IMR-90 (cell line): ENCODE results near the gene DCTN2. TPM values are rescaled to one million over a fixed set of nuclear protein-coding genes. Genes with fewer than 3 reads are reported as not detected.

Experiments
- ATAC-seq: fragments of 200-7000 bp; cut with Tn5 transposase; 2 replicates; pipeline ENCODE4 v1.9.1; 2020; ENCODE audit warnings: low read depth, mild to moderate bottlenecking, moderate library complexity
- BruUV-seq: library from RNA; stranded (reverse); fragments of 400-500 nt; replicated peaks from 2 replicates; lab custom pipeline; 2021; lab: Mats Ljungman, UMichigan
- CTCF ChIA-PET: fragments of 300-600 bp; formaldehyde crosslinking; extraction: SDS; loops from one replicate; lab custom pipeline; 2021; ENCODE audit warnings: antibody characterized with exemption; lab: Yijun Ruan, JAX
- POLR2A ChIA-PET: fragments of 300-600 bp; sonication (Branson Sonifier 250); formaldehyde crosslinking; loops from one replicate; lab custom pipeline; 2022; ENCODE audit warnings: antibody characterized with exemption; ENCODE audit not compliant: unreplicated experiment; lab: Charles Lee
- DNase-seq: peaks from one replicate; pipeline ENCODE4 v3.0.0; 2013
- H2AFZ ChIP-seq: replicated peaks from 2 replicates; pipeline ENCODE3; 2013; ENCODE audit warnings: low read length, mild to moderate bottlenecking; ENCODE audit not compliant: poor library complexity
- H2AK5ac ChIP-seq: 2 replicates; pipeline ENCODE4 v1.6.1; 2013; ENCODE audit warnings: low read depth, low read length, inconsistent platforms
- H2AK9ac ChIP-seq: replicated peaks from 2 replicates; pipeline ENCODE3; 2013; ENCODE audit warnings: mild to moderate bottlenecking, low read depth, low read length, moderate library complexity; ENCODE audit not compliant: poor library complexity
- H2BK120ac ChIP-seq: 2 replicates; pipeline ENCODE4 v1.6.1; 2013; ENCODE audit warnings: low read depth, low read length, inconsistent platforms
- H2BK15ac ChIP-seq: 3 replicates; pipeline ENCODE4 v1.6.1; 2013; ENCODE audit warnings: low read depth, low read length, inconsistent platforms
- H2BK20ac ChIP-seq: 2 replicates; pipeline ENCODE4 v1.6.1; 2013; ENCODE audit warnings: low read depth, mild to moderate bottlenecking, inconsistent platforms, low read length, moderate library complexity
- H2BK5ac ChIP-seq: 2 replicates; pipeline ENCODE4 v1.6.1; 2013; ENCODE audit warnings: mild to moderate bottlenecking, low read depth, low read length, inconsistent platforms; ENCODE audit not compliant: poor library complexity, severe bottlenecking
- H3K14ac ChIP-seq: replicated peaks from 2 replicates; pipeline ENCODE4 v1.6.1; 2013; ENCODE audit warnings: low read depth, low read length, inconsistent platforms
- H3K18ac ChIP-seq: 2 replicates; pipeline ENCODE4 v1.6.1; 2013; ENCODE audit warnings: low read depth, low read length, control low read depth
- H3K23ac ChIP-seq: 2 replicates; pipeline ENCODE4 v1.6.1; 2013; ENCODE audit warnings: low read depth, low read length, inconsistent platforms
- H3K27ac ChIP-seq: 2 replicates; pipeline ENCODE4 v1.5.1; 2013; ENCODE audit warnings: mild to moderate bottlenecking, control low read depth, low read length; ENCODE audit not compliant: insufficient read depth
- H3K27me3 ChIP-seq: 2 replicates; pipeline ENCODE4 v1.6.1; 2013; ENCODE audit warnings: low read length; ENCODE audit not compliant: control insufficient read depth, insufficient read depth
- H3K36me3 ChIP-seq: 2 replicates; pipeline ENCODE4 v1.6.1; 2013; ENCODE audit warnings: low read length, mixed read lengths; ENCODE audit not compliant: control insufficient read depth, insufficient read depth
- H3K4ac ChIP-seq: 2 replicates; pipeline ENCODE4 v1.6.1; 2013; ENCODE audit warnings: low read depth, low read length, inconsistent platforms
- H3K4me1 ChIP-seq: 2 replicates; pipeline ENCODE4 v1.6.1; 2013; ENCODE audit warnings: low read length, mixed read lengths; ENCODE audit not compliant: control insufficient read depth, insufficient read depth
- H3K4me2 ChIP-seq: 2 replicates; pipeline ENCODE4 v1.6.1; 2013; ENCODE audit warnings: low read depth, mild to moderate bottlenecking, control low read depth, low read length, moderate library complexity
- H3K4me3 ChIP-seq: 2 replicates; pipeline ENCODE4 v1.5.1; 2013; ENCODE audit warnings: low read depth, mild to moderate bottlenecking, control low read depth, low read length, moderate library complexity; ENCODE audit not compliant: insufficient read depth
- H3K56ac ChIP-seq: 2 replicates; pipeline ENCODE4 v1.6.1; 2013; ENCODE audit warnings: low read length, inconsistent platforms; ENCODE audit not compliant: insufficient read depth; ENCODE audit errors: extremely low read depth
- H3K79me1 ChIP-seq, 2 experiments: 2 replicates each; pipeline ENCODE4 v1.6.1; 2013; ENCODE audit warnings: low read length in 2 of 2, inconsistent platforms in 1 of 2, low read depth in 1 of 2
- H3K9ac ChIP-seq: 2 replicates; pipeline ENCODE4 v1.6.1; 2013; ENCODE audit warnings: low read depth, low read length, control low read depth
- H3K9me1 ChIP-seq: 2 replicates; pipeline ENCODE4 v1.6.1; 2013; ENCODE audit warnings: low read length, inconsistent platforms; ENCODE audit not compliant: insufficient read depth
- H3K9me3 ChIP-seq: 2 replicates; pipeline ENCODE4 v1.6.1; 2013; ENCODE audit warnings: low read length; ENCODE audit not compliant: control insufficient read depth, insufficient read depth
- H4K20me1 ChIP-seq: 2 replicates; pipeline ENCODE4 v1.6.1; 2013; ENCODE audit warnings: low read length, inconsistent platforms; ENCODE audit not compliant: insufficient read depth
- H4K5ac ChIP-seq: 2 replicates; pipeline ENCODE4 v1.6.1; 2013; ENCODE audit warnings: mild to moderate bottlenecking, low read depth, low read length, control low read depth
- H4K8ac ChIP-seq, 2 experiments: 2 replicates each; pipeline ENCODE4 v1.6.1; 2013; ENCODE audit warnings: low read depth in 2 of 2, low read length in 2 of 2, control low read depth in 1 of 2, inconsistent platforms in 1 of 2
- H4K91ac ChIP-seq: 2 replicates; pipeline ENCODE4 v1.6.1; 2013; ENCODE audit warnings: low read depth, low read length, inconsistent platforms; ENCODE audit not compliant: insufficient read depth
- BHLHE40 ChIP-seq: fragments of 150-350 bp; IDR thresholded peaks from 2 replicates; pipeline ENCODE4 v1.6.1; 2016; ENCODE audit warnings: mild to moderate bottlenecking, low read depth, low read length
- CEBPB ChIP-seq: IDR thresholded peaks from 2 replicates; pipeline ENCODE4 v1.6.1; 2012; ENCODE audit warnings: low read depth, low read length, improper control_type of control experiment
- CHD1 ChIP-seq: IDR thresholded peaks from 2 replicates; pipeline ENCODE4 v1.6.1; 2012; ENCODE audit warnings: low read depth, low read length, improper control_type of control experiment
- CTCF ChIP-seq: conservative IDR thresholded peaks from 2 replicates; pipeline ENCODE4 v1.5.1; 2012; ENCODE audit warnings: mild to moderate bottlenecking, low read depth, low read length, improper control_type of control experiment
- FOS ChIP-seq: fragments of 150-350 bp; IDR thresholded peaks from 2 replicates; pipeline ENCODE4 v1.6.1; 2016; ENCODE audit warnings: low read depth, low read length
- MAFK ChIP-seq: IDR thresholded peaks from 2 replicates; pipeline ENCODE4 v1.6.1; 2012; ENCODE audit warnings: low read depth, low read length, improper control_type of control experiment
- MAZ ChIP-seq: IDR thresholded peaks from 2 replicates; pipeline ENCODE4 v1.6.1; 2012; ENCODE audit warnings: low read depth, mild to moderate bottlenecking, low read length, improper control_type of control experiment, moderate library complexity, borderline replicate concordance
- MXI1 ChIP-seq: IDR thresholded peaks from 2 replicates; pipeline ENCODE4 v1.6.1; 2012; ENCODE audit warnings: low read depth, mild to moderate bottlenecking, low read length, moderate library complexity, borderline replicate concordance
- NFE2L2 ChIP-seq: fragments of 150-350 bp; IDR thresholded peaks from 2 replicates; pipeline ENCODE4 v1.6.1; 2016; ENCODE audit warnings: low read depth, mild to moderate bottlenecking, low read length
- POLR2A ChIP-seq: IDR thresholded peaks from 2 replicates; pipeline ENCODE4 v1.6.1; 2012; ENCODE audit warnings: mild to moderate bottlenecking, low read depth, low read length
- RAD21 ChIP-seq: IDR thresholded peaks from 2 replicates; pipeline ENCODE4 v1.6.1; 2012; ENCODE audit warnings: low read length, improper control_type of control experiment
- RCOR1 ChIP-seq: IDR thresholded peaks from 2 replicates; pipeline ENCODE4 v1.6.1; 2012; ENCODE audit warnings: mild to moderate bottlenecking, low read length, improper control_type of control experiment; ENCODE audit not compliant: insufficient replicate concordance
- RFX5 ChIP-seq: IDR thresholded peaks from 2 replicates; pipeline ENCODE4 v1.8.0; 2012; ENCODE audit warnings: low read depth, mild to moderate bottlenecking, low read length, moderate library complexity
- SMC3 ChIP-seq: fragments of 150-350 bp; IDR thresholded peaks from 2 replicates; pipeline ENCODE4 v1.6.1; 2016; ENCODE audit warnings: low read depth, mild to moderate bottlenecking, antibody characterized with exemption, low read length, moderate library complexity
- USF2 ChIP-seq: fragments of 150-350 bp; IDR thresholded peaks from 2 replicates; pipeline ENCODE4 v1.6.1; 2017; ENCODE audit warnings: mild to moderate bottlenecking, antibody characterized with exemption, low read length, low read depth
- WGBS, 2 experiments: methylation state at CpG; one replicate each; pipeline versions ENCODE4 v1.1.5 to v1.1.7; 2013; ENCODE audit warnings: missing lambda C conversion rate in 2 of 2; ENCODE audit not compliant: insufficient read length in 1 of 2; ENCODE audit errors: extremely low coverage in 2 of 2; 5-methylcytosine and 5-hydroxymethylcytosine counted together
- dilution Hi-C: fragments of 300-500 bp; cut with HindIII; formaldehyde crosslinking; loops from one replicate; pipeline ENCODE4 v1.14.3; 2018; ENCODE audit warnings: low sequenced_read_pairs; ENCODE audit not compliant: unreplicated experiment
- in situ Hi-C: fragments of 300-500 bp; cut with MboI; formaldehyde crosslinking; loops from 3 replicates; pipeline ENCODE4 v1.14.3; 2019; ENCODE audit warnings: low sequenced_read_pairs, inconsistent platforms, mixed read lengths
- intact Hi-C: fragments of 100-400 bp; cut with micrococcal nuclease; formaldehyde crosslinking; loops from 2 replicates; pipeline ENCODE4 v1.10.0; 2022
- polyA plus RNA-seq, 3 experiments: library from polyadenylated mRNA; depleted of rRNA; stranded (reverse); fragments of >200 nt; gene quantifications; 2 replicates each; pipeline ENCODE4 v1.2.3, GENCODE V29; 2012; ENCODE audit warnings: low replicate concordance in 1 of 3
- total RNA-seq: library from RNA; depleted of rRNA; stranded (reverse); fragments of >200 nt; gene quantifications from 2 replicates; pipeline ENCODE4 v1.2.3, GENCODE V29; 2012
- TF ChIP-seq, protein P1 (sequence below): fragments of 150-350 bp; IDR thresholded peaks from 2 replicates; pipeline ENCODE4 v1.6.1; 2016; ENCODE audit warnings: low read depth, mild to moderate bottlenecking, low read length, moderate library complexity, borderline replicate concordance

The DCTN2 gene
- total and polyA plus RNA-seq, 2 of the 4 experiments (the other 2 are of a cell fraction): 125 to 130 TPM

DNA sequence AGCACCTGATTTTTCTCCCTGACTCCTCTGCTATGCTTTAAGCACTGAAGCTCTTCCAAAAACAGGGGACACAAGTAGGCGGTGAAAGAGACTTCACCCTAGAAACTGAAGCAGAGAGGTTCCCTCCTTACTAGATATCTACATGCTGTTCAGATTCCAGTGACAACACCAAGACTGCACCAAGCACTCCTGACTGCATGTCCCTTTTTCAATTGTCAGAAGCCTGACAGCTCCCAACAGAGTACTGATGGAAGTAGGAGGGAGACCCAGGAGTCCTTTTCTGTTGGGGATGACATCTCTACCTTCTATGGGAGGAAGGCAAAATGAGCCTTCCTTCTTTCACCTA, 10.4 kb downstream of the DCTN2 start:
- CTCF ChIA-PET: no interaction called here
- H3K4me3 ChIP-seq: no peak overlapping the region
- in situ Hi-C loops: no loop called here

More for the DNA sequence above, 10.4 kb downstream of the DCTN2 start:
- no TSS peak for BruUV-seq
- Histone ChIP-seq H3K18ac (no peak overlapping the region), H3K9me3 (no peaks in the 10 kb centered on the region), H2BK120ac (no peak overlapping the region), H4K5ac (no peak overlapping the region), H3K4ac (no peak overlapping the region), H2BK20ac (no peak overlapping the region), H2BK5ac (no peak overlapping the region), H4K8ac (no peak overlapping the region), H3K9me1 (peaks cover 10% of the 10 kb centered on the region; the same call in 1 of the 2 replicates), H3K27ac (no peak overlapping the region), H2AK9ac (no peak overlapping the region), H4K91ac (no peak overlapping the region), H3K4me2 (no peak overlapping the region), H3K27me3 (no peaks in the 10 kb centered on the region), H3K14ac (no peak overlapping the region), H4K20me1 (peaks cover 15% of the 10 kb centered on the region; the same call in 1 of the 2 replicates), H3K23ac (no peak overlapping the region), H3K56ac (no peak overlapping the region), H2AFZ (no peak overlapping the region), H3K9ac (no peak overlapping the region), H3K36me3 (peaks cover 64% of the 10 kb centered on the region), H2AK5ac (no peak overlapping the region), H3K79me1 (peaks cover 33 to 60% of the 10 kb centered on the region in 2 experiments), H3K4me1 (peaks cover 4% of the 10 kb centered on the region; the same call in 1 of the 2 replicates), H2BK15ac (no peak overlapping the region)
- TF ChIP-seq MAFK (no peak), RAD21 (no peak), RFX5 (no peak), NFE2L2 (no peak), USF2 (no peak), SMC3 (no peak), POLR2A (no peak), CHD1 (no peak), FOS (no peak), MXI1 (no peak), MAZ (no peak), CEBPB (no peak), BHLHE40 (no peak), RCOR1 (no peak), CTCF (no peak)
- TF ChIP-seq, protein P1, sequence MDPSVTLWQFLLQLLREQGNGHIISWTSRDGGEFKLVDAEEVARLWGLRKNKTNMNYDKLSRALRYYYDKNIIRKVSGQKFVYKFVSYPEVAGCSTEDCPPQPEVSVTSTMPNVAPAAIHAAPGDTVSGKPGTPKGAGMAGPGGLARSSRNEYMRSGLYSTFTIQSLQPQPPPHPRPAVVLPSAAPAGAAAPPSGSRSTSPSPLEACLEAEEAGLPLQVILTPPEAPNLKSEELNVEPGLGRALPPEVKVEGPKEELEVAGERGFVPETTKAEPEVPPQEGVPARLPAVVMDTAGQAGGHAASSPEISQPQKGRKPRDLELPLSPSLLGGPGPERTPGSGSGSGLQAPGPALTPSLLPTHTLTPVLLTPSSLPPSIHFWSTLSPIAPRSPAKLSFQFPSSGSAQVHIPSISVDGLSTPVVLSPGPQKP: no peak
- DNase-seq (no peak), ATAC-seq (no peak)
- dilution Hi-C loops (no loop called here), intact Hi-C loops (no loop called here)
- no CpG with 5 or more reads among the region's 1 CpG for WGBS, 2 experiments
- POLR2A ChIA-PET: interaction anchor here (0.5 kb wide), 1 partner anchor 13 kb away, joined by 7 read pairs; no protein-coding TSS in a partner anchor
